ENCODE results near the gene LEMD2. TPM values are rescaled to one million over a fixed set of nuclear protein-coding genes. Genes with fewer than 3 reads are reported as not detected.
A peak's percentile ranks its signal among the peaks of the same experiment; 100 is the strongest.

LEMD2 gene
- total RNA-seq, 1 experiment from 2014 or later, result 75.8 TPM

GRCh38 chr6:33786736-33787135 is 2.2 kb downstream of the LEMD2 start:
- H3K27me3 ChIP-seq (replicated peaks; ENCODE audit: insufficient read depth, low read depth, low read length, poor library complexity), result no peaks in the 10 kb centered on the region
- no TSS peak for BruUV-seq (replicated peaks)
- intact Hi-C loops (cut with micrococcal nuclease; ENCODE audit: unreplicated experiment), result no loop called here
- H3K9me3 ChIP-seq (ENCODE audit: low read depth, low read length, poor library complexity, severe bottlenecking), result no peaks in the 10 kb centered on the region
- peaks cover 32% of the 10 kb centered on the region for H3K36me3 ChIP-seq (ENCODE audit: insufficient read depth, low read length, poor library complexity, severe bottlenecking)
- POLR2A ChIA-PET (ENCODE audit: low non-redundant PET), result no interaction called here
- H3K27ac ChIP-seq (ENCODE audit: low read depth, low read length, poor library complexity, severe bottlenecking), result no peak overlapping the region
- H3K4me1 ChIP-seq (ENCODE audit: insufficient read depth, low read length, poor library complexity, severe bottlenecking), result peaks cover 18% of the 10 kb centered on the region
- H3K4me3 ChIP-seq (ENCODE audit: low read depth, low read length, poor library complexity, severe bottlenecking), result peak overlapping the region; percentile 82
- CTCF ChIA-PET, result interaction anchor here (0.5 kb wide), 1 partner anchor 75 kb away, joined by 9 read pairs; the partner anchor contains the start of gene UQCC2
- TF ChIP-seq, protein P1, sequence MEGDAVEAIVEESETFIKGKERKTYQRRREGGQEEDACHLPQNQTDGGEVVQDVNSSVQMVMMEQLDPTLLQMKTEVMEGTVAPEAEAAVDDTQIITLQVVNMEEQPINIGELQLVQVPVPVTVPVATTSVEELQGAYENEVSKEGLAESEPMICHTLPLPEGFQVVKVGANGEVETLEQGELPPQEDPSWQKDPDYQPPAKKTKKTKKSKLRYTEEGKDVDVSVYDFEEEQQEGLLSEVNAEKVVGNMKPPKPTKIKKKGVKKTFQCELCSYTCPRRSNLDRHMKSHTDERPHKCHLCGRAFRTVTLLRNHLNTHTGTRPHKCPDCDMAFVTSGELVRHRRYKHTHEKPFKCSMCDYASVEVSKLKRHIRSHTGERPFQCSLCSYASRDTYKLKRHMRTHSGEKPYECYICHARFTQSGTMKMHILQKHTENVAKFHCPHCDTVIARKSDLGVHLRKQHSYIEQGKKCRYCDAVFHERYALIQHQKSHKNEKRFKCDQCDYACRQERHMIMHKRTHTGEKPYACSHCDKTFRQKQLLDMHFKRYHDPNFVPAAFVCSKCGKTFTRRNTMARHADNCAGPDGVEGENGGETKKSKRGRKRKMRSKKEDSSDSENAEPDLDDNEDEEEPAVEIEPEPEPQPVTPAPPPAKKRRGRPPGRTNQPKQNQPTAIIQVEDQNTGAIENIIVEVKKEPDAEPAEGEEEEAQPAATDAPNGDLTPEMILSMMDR (conservative IDR thresholded peaks at IDR 0.05; ENCODE audit: low read depth, low read length), result no peak
- TF ChIP-seq EZH2 (IDR thresholded peaks at IDR 0.05; ENCODE audit: borderline replicate concordance, low read depth, low read length, poor library complexity, severe bottlenecking), result no peak
- DNase-seq (ENCODE audit: low spot score), result no peak

- ChIA-PET POLR2A (ENCODE audit: low non-redundant PET) (no interaction called here), CTCF (no interaction called here)
- peaks cover 42% of the 10 kb centered on the region for H3K36me3 ChIP-seq (ENCODE audit: insufficient read depth, low read length, poor library complexity, severe bottlenecking)
- intact Hi-C loops (cut with micrococcal nuclease; ENCODE audit: unreplicated experiment), result no loop called here
- no peaks in the 10 kb centered on the region for H3K27me3 ChIP-seq (replicated peaks; ENCODE audit: insufficient read depth, low read depth, low read length, poor library complexity)
- H3K4me3 ChIP-seq (ENCODE audit: low read depth, low read length, poor library complexity, severe bottlenecking), result no peak overlapping the region
- no peak overlapping the region for H3K27ac ChIP-seq (ENCODE audit: low read depth, low read length, poor library complexity, severe bottlenecking)
- BruUV-seq (replicated peaks), result no TSS peak
- peaks cover 18% of the 10 kb centered on the region for H3K4me1 ChIP-seq (ENCODE audit: insufficient read depth, low read length, poor library complexity, severe bottlenecking)
- DNase-seq (ENCODE audit: low spot score), result no peak
- H3K9me3 ChIP-seq (ENCODE audit: low read depth, low read length, poor library complexity, severe bottlenecking), result no peaks in the 10 kb centered on the region
- no peak for TF ChIP-seq EZH2 (IDR thresholded peaks at IDR 0.05; ENCODE audit: borderline replicate concordance, low read depth, low read length, poor library complexity, severe bottlenecking)
- TF ChIP-seq, protein P1 (conservative IDR thresholded peaks at IDR 0.05; ENCODE audit: low read depth, low read length), result no peak
Observed at GRCh38 chr6:33785778-33786177, 3.2 kb downstream of the LEMD2 start.

GRCh38 chr6:33784787-33785186 is 4.1 kb downstream of the LEMD2 start:
- no peak overlapping the region for H3K4me3 ChIP-seq (ENCODE audit: low read depth, low read length, poor library complexity, severe bottlenecking)
- intact Hi-C loops (cut with micrococcal nuclease; ENCODE audit: unreplicated experiment), result no loop called here
- CTCF ChIA-PET, result no interaction called here
- POLR2A ChIA-PET (ENCODE audit: low non-redundant PET), result no interaction called here
- no peak overlapping the region for H3K27ac ChIP-seq (ENCODE audit: low read depth, low read length, poor library complexity, severe bottlenecking)
- no peaks in the 10 kb centered on the region for H3K27me3 ChIP-seq (replicated peaks; ENCODE audit: insufficient read depth, low read depth, low read length, poor library complexity)
- DNase-seq (ENCODE audit: low spot score), result no peak
- H3K36me3 ChIP-seq (ENCODE audit: insufficient read depth, low read length, poor library complexity, severe bottlenecking), result peaks cover 52% of the 10 kb centered on the region
- no peaks in the 10 kb centered on the region for H3K9me3 ChIP-seq (ENCODE audit: low read depth, low read length, poor library complexity, severe bottlenecking)
- no TSS peak for BruUV-seq (replicated peaks)
- peaks cover 18% of the 10 kb centered on the region for H3K4me1 ChIP-seq (ENCODE audit: insufficient read depth, low read length, poor library complexity, severe bottlenecking)
- TF ChIP-seq EZH2 (IDR thresholded peaks at IDR 0.05; ENCODE audit: borderline replicate concordance, low read depth, low read length, poor library complexity, severe bottlenecking), result no peak
- TF ChIP-seq, protein P1 (conservative IDR thresholded peaks at IDR 0.05; ENCODE audit: low read depth, low read length), result no peak
